ENCODE results near the gene HMOX2. TPM values are rescaled to one million over a fixed set of nuclear protein-coding genes. Genes with fewer than 3 reads are reported as not detected.

The HMOX2 gene
- total RNA-seq, 1 experiment from 2014 or later: 42.6 TPM

- TF ChIP-seq ZNF219 (CRISPR knock-in tag; IDR thresholded peaks at IDR 0.05; ENCODE audit: borderline replicate concordance): no peak
- TF ChIP-seq FOXP1 (CRISPR knock-in tag; IDR thresholded peaks at IDR 0.05; ENCODE audit: borderline replicate concordance): no peak
- no peak for TF ChIP-seq MYBL2 (CRISPR knock-in tag; IDR thresholded peaks at IDR 0.05)
- no peak for TF ChIP-seq EMX1 (CRISPR knock-in tag; IDR thresholded peaks at IDR 0.05)
- no peak for TF ChIP-seq IRF1 (CRISPR knock-in tag; IDR thresholded peaks at IDR 0.05)
- TF ChIP-seq USF2 (CRISPR knock-in tag; IDR thresholded peaks at IDR 0.05): no peak
- no peak for TF ChIP-seq CDX4 (CRISPR knock-in tag; IDR thresholded peaks at IDR 0.05; ENCODE audit: borderline replicate concordance)
These were observed 38.8 kb upstream of the HMOX2 start (continued) for GRCh38 chr16:4437366-4437765.

GRCh38 chr16:4442371-4442770, 33.8 kb upstream of the HMOX2 start:
- ChIA-PET POLR2A (no interaction called here), CTCF (no interaction called here)
- Mint-ChIP-seq H3K4me3 (no peak overlapping the region), H3K9me3 (no peaks in the 10 kb centered on the region), H3K27ac (no peak overlapping the region), H3K36me3 (peaks cover 73% of the 10 kb centered on the region), H3K4me1 (no peaks in the 10 kb centered on the region), H3K27me3 (ENCODE audit: low read depth) (no peaks in the 10 kb centered on the region)
- DNase-seq (ENCODE audit: low spot score) (no peak), ATAC-seq (no peak)
- TF ChIP-seq FOXK1 (CRISPR knock-in tag; IDR thresholded peaks at IDR 0.05) (no peak), GTF2I (CRISPR knock-in tag; conservative IDR thresholded peaks at IDR 0.05) (no peak), ZNF416 (CRISPR knock-in tag; IDR thresholded peaks at IDR 0.05) (no peak), PREB (CRISPR knock-in tag; IDR thresholded peaks at IDR 0.05; ENCODE audit: borderline replicate concordance) (no peak), ZNF281 (CRISPR knock-in tag; IDR thresholded peaks at IDR 0.05) (no peak), IRF1 (CRISPR knock-in tag; IDR thresholded peaks at IDR 0.05) (no peak), ZNF423 (CRISPR knock-in tag; IDR thresholded peaks at IDR 0.05) (no peak), ERG (CRISPR knock-in tag; IDR thresholded peaks at IDR 0.05) (no peak), USF1 (CRISPR knock-in tag; IDR thresholded peaks at IDR 0.05) (no peak), E2F1 (CRISPR knock-in tag; IDR thresholded peaks at IDR 0.05) (no peak), TCF7 (CRISPR knock-in tag; IDR thresholded peaks at IDR 0.05; ENCODE audit: low read depth) (no peak), JUN (CRISPR knock-in tag; IDR thresholded peaks at IDR 0.05) (no peak), SOX15 (CRISPR knock-in tag; IDR thresholded peaks at IDR 0.05) (no peak), ATF6 (CRISPR knock-in tag; IDR thresholded peaks at IDR 0.05) (no peak), NR2C2 (CRISPR knock-in tag; IDR thresholded peaks at IDR 0.05) (no peak), NR3C1 (CRISPR knock-in tag; conservative IDR thresholded peaks at IDR 0.05; ENCODE audit: low read depth) (no peak), IRF2 (CRISPR knock-in tag; IDR thresholded peaks at IDR 0.05; ENCODE audit: borderline replicate concordance, low read depth) (no peak)

Data from WTC11 (cell line).